Stimulated activated CD4-positive, alpha-beta T cell treated with anti-CD3 and anti-CD28 coated beads, Interleukin-4, amount 100 ng/mL, for 4 hours (primary cell): Measurements from ENCODE around the gene TPI1.
"Not testable (repeated sequence)": the region's sequence is repeated elsewhere in the genome, so short reads cannot be mapped to it uniquely, and the experiment has no call there.

Source experiments
- DNase-seq, 2 experiments: peaks; one replicate each; pipeline ENCODE4 v3.0.0-alpha.2; 2020

TPI1 gene

GRCh38 chr12:6896846-6897435 is 29.6 kb downstream of the TPI1 start:
- no peak for DNase-seq

GRCh38 chr12:6899427-6899826 is 32.1 kb downstream of the TPI1 start:
- no peak for DNase-seq

GRCh38 chr12:6899837-6900519 is 32.6 kb downstream of the TPI1 start:
- peak in 1 of 2 experiments; percentile 35 for DNase-seq

GRCh38 chr12:6902448-6902847 is 35.1 kb downstream of the TPI1 start:
- DNase-seq: no peak

GRCh38 chr12:6903722-6904121 is 36.4 kb downstream of the TPI1 start:
- no peak for DNase-seq

GRCh38 chr12:6904280-6905276 is 37.2 kb downstream of the TPI1 start, which contains the start of gene LRRC23:
LRRC23 (plus strand) TSS chr12:6904822; CDS start chr12:6905634, 812 bp downstream.
- DNase-seq: peak; percentile 93 to 96

- DNase-seq: no peak
Observed at GRCh38 chr12:6905414-6906040, 38.2 kb downstream of the TPI1 start.

GRCh38 chr12:6908141-6908540 is 40.8 kb downstream of the TPI1 start:
- DNase-seq: not testable (repeated sequence)

GRCh38 chr12:6909421-6910145 is 42.3 kb downstream of the TPI1 start:
- no peak for DNase-seq

- no peak for DNase-seq
Observed at GRCh38 chr12:6912164-6912935, 45.0 kb downstream of the TPI1 start.

GRCh38 chr12:6914246-6914946 is 47.1 kb downstream of the TPI1 start, which contains the start of gene ENO2:
ENO2 (plus strand) TSS chr12:6914580; CDS start chr12:6915833, 1,253 bp downstream.
- peak; percentile 82 to 89 for DNase-seq

- DNase-seq: no peak
Observed at GRCh38 chr12:6914947-6915788, 47.8 kb downstream of the TPI1 start.

GRCh38 chr12:6915789-6916285 is 48.5 kb downstream of the TPI1 start:
- DNase-seq: no peak

- DNase-seq: no peak
Observed at GRCh38 chr12:6916426-6917200, 49.3 kb downstream of the TPI1 start.

GRCh38 chr12:6917491-6918231 is 50.3 kb downstream of the TPI1 start:
- DNase-seq: no peak

- DNase-seq: no peak
Observed at GRCh38 chr12:6919588-6919987, 52.3 kb downstream of the TPI1 start.
